ENCODE measurements around the gene GRK5. TPM values are rescaled to one million over a fixed set of nuclear protein-coding genes. Genes with fewer than 3 reads are reported as not detected.

The GRK5 gene
- total RNA-seq, 2 donors from 2014 or later = 85.3 to 90.2 TPM

GRCh38 chr10:119330342-119330741 is 123.0 kb downstream of the GRK5 start:
- Histone ChIP-seq H3K4me1 (ENCODE audit: control insufficient read depth in 1 of 2, low read depth in 2 of 2) (peaks cover 3 to 19% of the 10 kb centered on the region in 2 donors), H3K9me3 (no peaks in the 10 kb centered on the region), H3K27me3 (replicated peaks; ENCODE audit: insufficient read depth) (no peaks in the 10 kb centered on the region), H3K36me3 (peaks cover 6% of the 10 kb centered on the region), H3K4me3 (no peak overlapping the region), H3K27ac (peak overlapping the region; percentile 51 to 58)
- DNase-seq (ENCODE audit: low spot score) (no peak), ATAC-seq (ENCODE audit: insufficient number of reproducible peaks, low FRiP score, low read depth) (no peak)
- TF ChIP-seq, protein P1, sequence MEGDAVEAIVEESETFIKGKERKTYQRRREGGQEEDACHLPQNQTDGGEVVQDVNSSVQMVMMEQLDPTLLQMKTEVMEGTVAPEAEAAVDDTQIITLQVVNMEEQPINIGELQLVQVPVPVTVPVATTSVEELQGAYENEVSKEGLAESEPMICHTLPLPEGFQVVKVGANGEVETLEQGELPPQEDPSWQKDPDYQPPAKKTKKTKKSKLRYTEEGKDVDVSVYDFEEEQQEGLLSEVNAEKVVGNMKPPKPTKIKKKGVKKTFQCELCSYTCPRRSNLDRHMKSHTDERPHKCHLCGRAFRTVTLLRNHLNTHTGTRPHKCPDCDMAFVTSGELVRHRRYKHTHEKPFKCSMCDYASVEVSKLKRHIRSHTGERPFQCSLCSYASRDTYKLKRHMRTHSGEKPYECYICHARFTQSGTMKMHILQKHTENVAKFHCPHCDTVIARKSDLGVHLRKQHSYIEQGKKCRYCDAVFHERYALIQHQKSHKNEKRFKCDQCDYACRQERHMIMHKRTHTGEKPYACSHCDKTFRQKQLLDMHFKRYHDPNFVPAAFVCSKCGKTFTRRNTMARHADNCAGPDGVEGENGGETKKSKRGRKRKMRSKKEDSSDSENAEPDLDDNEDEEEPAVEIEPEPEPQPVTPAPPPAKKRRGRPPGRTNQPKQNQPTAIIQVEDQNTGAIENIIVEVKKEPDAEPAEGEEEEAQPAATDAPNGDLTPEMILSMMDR (IDR thresholded peaks at IDR 0.05) = no peak

DNA sequence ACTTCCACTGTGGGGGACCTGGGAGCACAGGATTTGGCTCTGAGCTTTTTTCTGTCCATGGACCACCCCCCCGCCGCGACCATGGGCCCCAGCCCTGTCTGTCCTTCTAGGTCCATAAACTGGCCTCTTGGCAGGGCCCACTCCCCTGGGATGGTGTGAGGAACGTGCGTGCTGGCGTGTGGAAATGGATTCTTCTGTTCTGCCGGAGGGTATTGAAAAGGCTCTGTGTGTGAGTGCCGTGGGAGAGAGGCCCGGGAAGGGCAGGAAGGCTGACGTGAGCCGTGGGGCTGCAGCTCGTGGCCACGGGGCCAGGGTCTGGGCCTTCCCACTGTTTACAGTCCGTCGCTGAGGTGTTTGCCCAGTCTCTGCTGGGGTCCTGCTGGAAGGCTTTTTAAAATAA is 123.7 kb downstream of the GRK5 start:
- Histone ChIP-seq H3K4me1 (ENCODE audit: control insufficient read depth in 1 of 2, low read depth in 2 of 2) (peaks cover 3 to 19% of the 10 kb centered on the region in 2 donors), H3K36me3 (peaks cover 6% of the 10 kb centered on the region), H3K9me3 (no peaks in the 10 kb centered on the region), H3K27ac (peak overlapping the region; percentile 51 to 58), H3K4me3 (no peak overlapping the region), H3K27me3 (replicated peaks; ENCODE audit: insufficient read depth) (no peaks in the 10 kb centered on the region)
- DNase-seq (ENCODE audit: low spot score) = no peak
- ATAC-seq (ENCODE audit: insufficient number of reproducible peaks, low FRiP score, low read depth) = no peak
- TF ChIP-seq, protein P1 (IDR thresholded peaks at IDR 0.05) = no peak

- Histone ChIP-seq H3K4me1 (ENCODE audit: control insufficient read depth in 1 of 2, low read depth in 2 of 2) (peaks cover 3 to 19% of the 10 kb centered on the region in 2 donors), H3K4me3 (no peak overlapping the region), H3K27me3 (replicated peaks; ENCODE audit: insufficient read depth) (no peaks in the 10 kb centered on the region), H3K27ac (no peak overlapping the region), H3K9me3 (no peaks in the 10 kb centered on the region), H3K36me3 (peaks cover 6% of the 10 kb centered on the region)
- TF ChIP-seq, protein P1 (IDR thresholded peaks at IDR 0.05) = no peak
- no peak for ATAC-seq (ENCODE audit: insufficient number of reproducible peaks, low FRiP score, low read depth)
- no peak for DNase-seq (ENCODE audit: low spot score)
These were observed 125.9 kb downstream of the GRK5 start for GRCh38 chr10:119333146-119333792.

- no peaks in the 10 kb centered on the region for H3K27me3 ChIP-seq (replicated peaks; ENCODE audit: insufficient read depth)
- peaks cover 3 to 14% of the 10 kb centered on the region in 2 donors for H3K4me1 ChIP-seq (ENCODE audit: control insufficient read depth in 1 of 2, low read depth in 2 of 2)
- ATAC-seq (ENCODE audit: insufficient number of reproducible peaks, low FRiP score, low read depth) = no peak
- no peak overlapping the region for H3K27ac ChIP-seq
- no peaks in the 10 kb centered on the region for H3K36me3 ChIP-seq
- H3K4me3 ChIP-seq = no peak overlapping the region
- TF ChIP-seq, protein P1 (IDR thresholded peaks at IDR 0.05) = no peak
- no peak for DNase-seq (ENCODE audit: low spot score)
- no peaks in the 10 kb centered on the region for H3K9me3 ChIP-seq
These were observed 128.4 kb downstream of the GRK5 start for GRCh38 chr10:119335671-119336353.

DNA sequence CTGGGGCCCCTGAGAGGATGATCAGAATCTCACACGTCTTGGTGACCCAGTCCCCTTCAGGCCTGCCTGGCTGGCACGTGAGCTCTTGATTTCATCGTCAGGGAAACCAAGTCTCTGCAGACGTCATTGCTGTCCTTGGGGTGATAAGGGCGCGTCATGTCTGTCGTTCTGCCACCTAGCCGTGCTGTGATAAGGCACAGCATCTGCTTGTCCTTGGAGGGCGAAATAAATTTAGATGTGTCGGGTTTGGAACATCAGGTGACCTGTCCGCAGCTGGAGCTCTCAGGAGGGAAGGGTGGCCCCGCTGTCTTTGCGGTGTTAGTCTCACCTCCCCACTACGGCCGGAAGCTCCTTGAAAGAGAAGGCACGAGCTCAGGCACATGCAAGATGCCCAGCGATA is 129.2 kb downstream of the GRK5 start:
- Histone ChIP-seq H3K9me3 (no peaks in the 10 kb centered on the region), H3K4me3 (no peak overlapping the region), H3K27ac (no peak overlapping the region), H3K4me1 (ENCODE audit: control insufficient read depth in 1 of 2, low read depth in 2 of 2) (peaks cover 4 to 14% of the 10 kb centered on the region in 2 donors), H3K27me3 (replicated peaks; ENCODE audit: insufficient read depth) (no peaks in the 10 kb centered on the region), H3K36me3 (no peaks in the 10 kb centered on the region)
- ATAC-seq (ENCODE audit: insufficient number of reproducible peaks, low FRiP score, low read depth) (no peak), DNase-seq (ENCODE audit: low spot score) (no peak)
- TF ChIP-seq, protein P1 (IDR thresholded peaks at IDR 0.05) = no peak
